Measurements from ENCODE around the gene DESI1.

The DESI1 gene

GRCh38 chr22:41548830-41549211, 72.0 kb downstream of the DESI1 start (continued):
- no peak for TF ChIP-seq PRDM4 (tag by site-specific recombination; IDR thresholded peaks at IDR 0.05)
